HepG2 (cell line): ENCODE data around the gene EOGT. TPM values are rescaled to one million over a fixed set of nuclear protein-coding genes. Genes with fewer than 3 reads are reported as not detected.

Experiments
- BHLHE40 ChIP-seq: IDR thresholded peaks from 2 replicates; pipeline ENCODE4 v1.6.1; 2011; ENCODE audit warnings: low read length, improper control_type of control experiment
- CCAR2 ChIP-seq: fragments of 200-400 bp; formaldehyde crosslinking; optimal IDR thresholded peaks from 2 replicates; pipeline ENCODE3; 2018; ENCODE audit warnings: low read depth, mild to moderate bottlenecking, low read length, moderate library complexity
- CHD2 ChIP-seq: IDR thresholded peaks from 2 replicates; pipeline ENCODE4 v1.6.1; 2011; ENCODE audit warnings: low read depth, low read length, improper control_type of control experiment
- FOXP1 ChIP-seq, 2 experiments: fragments of 450-650 bp in 1 of 2; IDR thresholded peaks; 2 replicates each; pipeline ENCODE4 v1.6.1; 2017 to 2018; ENCODE audit warnings: antibody characterized with exemption in 1 of 2
- GATAD2A ChIP-seq: IDR thresholded peaks from 2 replicates; pipeline ENCODE4 v1.6.1; 2016
- GPN1 ChIP-seq: sonication (generic); formaldehyde crosslinking; IDR thresholded peaks from 2 replicates; pipeline ENCODE4 v1.5.1; 2020; ENCODE audit warnings: missing genetic modification reagents, borderline replicate concordance
- GRHL1 ChIP-seq: sonication (generic); formaldehyde crosslinking; conservative IDR thresholded peaks from 2 replicates; pipeline ENCODE4 v1.8.0; 2022; ENCODE audit warnings: missing genetic modification reagents
- GTF3A ChIP-seq: sonication (generic); formaldehyde crosslinking; conservative IDR thresholded peaks from 2 replicates; pipeline ENCODE4 v1.4.0; 2020; ENCODE audit warnings: mild to moderate bottlenecking, missing genetic modification reagents
- HDAC2 ChIP-seq: sonication (generic); formaldehyde crosslinking; IDR thresholded peaks from 2 replicates; pipeline ENCODE4 v1.4.0; 2020; ENCODE audit warnings: missing genetic modification reagents
- NR2F1 ChIP-seq, 2 experiments: fragments of 450-650 bp in 1 of 2; formaldehyde crosslinking in 1 of 2; IDR thresholded peaks; 2 replicates each; pipeline versions ENCODE4 v1.5.0 to v1.6.1; 2016 to 2020; ENCODE audit warnings: mild to moderate bottlenecking in 1 of 2, missing compliant biosample characterization in 1 of 2, missing genetic modification reagents in 1 of 2, moderate library complexity in 1 of 2
- RXRB ChIP-seq: IDR thresholded peaks from 2 replicates; pipeline ENCODE4 v1.6.1; 2016; ENCODE audit warnings: borderline replicate concordance, missing genetic modification reagents, missing compliant biosample characterization
- SETDB1 ChIP-seq: sonication (generic); formaldehyde crosslinking; IDR thresholded peaks from 2 replicates; pipeline ENCODE4 v1.5.1; 2020; ENCODE audit warnings: missing genetic modification reagents, mild to moderate bottlenecking, borderline replicate concordance
- STAT6 ChIP-seq: sonication (generic); formaldehyde crosslinking; IDR thresholded peaks from 2 replicates; pipeline ENCODE4 v1.4.0; 2020; ENCODE audit warnings: missing genetic modification reagents, mild to moderate bottlenecking, borderline replicate concordance
- ZBTB39 ChIP-seq: sonication (generic); formaldehyde crosslinking; IDR thresholded peaks from 2 replicates; pipeline ENCODE4 v1.5.0; 2020; ENCODE audit warnings: missing genetic modification reagents
- ZNF607 ChIP-seq: sonication (generic); formaldehyde crosslinking; IDR thresholded peaks from 2 replicates; pipeline ENCODE4 v1.5.1; 2020; ENCODE audit warnings: missing genetic modification reagents, mild to moderate bottlenecking, borderline replicate concordance
- ZNF784 ChIP-seq: sonication (generic); formaldehyde crosslinking; IDR thresholded peaks from 2 replicates; pipeline ENCODE4 v1.5.1; 2020; ENCODE audit warnings: missing genetic modification reagents, mild to moderate bottlenecking, borderline replicate concordance
- polyA plus RNA-seq, 8 experiments: library from polyadenylated mRNA; depleted of rRNA in 3 of 8; stranded (reverse) in 7 of 8; unstranded in 1 of 8; fragments of >200 nt; fragmentation: Illumina TruSeq in 4 of 8; extraction: Trizol in 4 of 8; gene quantifications; 2 replicates each; pipeline versions ENCODE4 v1.2.1 to v1.2.3, GENCODE V29; 2011 to 2016; ENCODE audit warnings: low read depth in 4 of 8, missing spikeins in 1 of 8, mixed read lengths in 1 of 8; ENCODE audit not compliant: insufficient read depth in 1 of 8
- total RNA-seq, 5 experiments: library from RNA; depleted of rRNA; stranded (reverse); fragments of >200 nt; fragmentation: Illumina TruSeq; extraction: Trizol; gene quantifications; 2 replicates each; pipeline ENCODE4 v1.2.3, GENCODE V29; 2016; ENCODE audit warnings: low read depth in 1 of 5
- TF ChIP-seq, protein P1 (sequence below): sonication (generic); formaldehyde crosslinking; IDR thresholded peaks from 2 replicates; pipeline ENCODE4 v1.5.0; 2020; ENCODE audit warnings: missing genetic modification reagents, mild to moderate bottlenecking, borderline replicate concordance
- TF ChIP-seq, protein P2 (sequence below): sonication (generic); formaldehyde crosslinking; IDR thresholded peaks from 2 replicates; pipeline ENCODE4 v1.5.0; 2020; ENCODE audit warnings: missing genetic modification reagents

Gene EOGT
- total and polyA plus RNA-seq, 2 of the 13 experiments (the other 11 are each of a cell fraction or from before 2014, with no cell fraction given), result 4.5 to 18.6 TPM

- TF ChIP-seq CCAR2, result no peak
- TF ChIP-seq GPN1 (CRISPR knock-in tag), result no peak
- no peak for TF ChIP-seq GATAD2A (CRISPR knock-in tag)
- TF ChIP-seq SETDB1, result no peak
- TF ChIP-seq ZNF607 (CRISPR knock-in tag), result no peak
- TF ChIP-seq, protein P1, sequence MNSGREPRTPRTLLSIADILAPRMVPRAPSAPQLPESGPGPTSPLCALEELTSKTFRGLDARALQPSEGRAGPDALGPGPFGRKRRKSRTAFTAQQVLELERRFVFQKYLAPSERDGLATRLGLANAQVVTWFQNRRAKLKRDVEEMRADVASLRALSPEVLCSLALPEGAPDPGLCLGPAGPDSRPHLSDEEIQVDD (CRISPR knock-in tag), result no peak
- TF ChIP-seq ZBTB39 (CRISPR knock-in tag), result no peak
- TF ChIP-seq NR2F1 (CRISPR knock-in tag; IDR thresholded peaks at IDR 0.05), result no peak
- no peak for TF ChIP-seq STAT6
- TF ChIP-seq CHD2, result no peak
- TF ChIP-seq GTF3A (CRISPR knock-in tag), result 0 out of 2 replicates have a peak, but pooled peaks have one; percentile 66
- no peak for TF ChIP-seq BHLHE40
- no peak for TF ChIP-seq ZNF784
- peak; percentile 3; the same call in 1 of the 2 replicates for TF ChIP-seq RXRB (CRISPR knock-in tag)
- TF ChIP-seq, protein P2, sequence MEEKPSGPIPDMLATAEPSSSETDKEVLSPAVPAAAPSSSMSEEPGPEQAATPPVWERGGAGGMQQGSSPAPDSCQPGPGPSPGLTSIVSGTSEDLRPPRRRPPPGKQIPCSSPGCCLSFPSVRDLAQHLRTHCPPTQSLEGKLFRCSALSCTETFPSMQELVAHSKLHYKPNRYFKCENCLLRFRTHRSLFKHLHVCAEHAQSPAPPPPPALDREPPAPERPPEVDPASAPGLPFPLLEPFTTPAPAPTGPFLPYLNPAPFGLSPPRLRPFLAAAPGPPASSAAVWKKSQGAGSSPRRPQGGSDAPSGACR (CRISPR knock-in tag), result no peak
- TF ChIP-seq HDAC2 (CRISPR knock-in tag), result no peak
- TF ChIP-seq FOXP1 (IDR thresholded peaks at IDR 0.05), result no peak
- TF ChIP-seq FOXP1 (CRISPR knock-in tag; IDR thresholded peaks at IDR 0.05), result no peak
- no peak for TF ChIP-seq GRHL1 (CRISPR knock-in tag)
Observed at GRCh38 chr3:69052472-69052898, 39.0 kb upstream of the EOGT start (continued).
